Keratinocyte (primary cell): ENCODE data around the gene SLC25A13.

Source experiments
- CTCF ChIP-seq, 3 experiments: IDR thresholded peaks in 1 of 3; conservative IDR thresholded peaks in 1 of 3; optimal IDR thresholded peaks in 1 of 3; 2 replicates in 2 of 3; 3 replicates in 1 of 3; pipeline versions ENCODE3 to v1.5.1; 2011; ENCODE audit warnings: low read length in 3 of 3, mild to moderate bottlenecking in 3 of 3, moderate library complexity in 2 of 3, control low read depth in 1 of 3, inconsistent platforms in 1 of 3; ENCODE audit not compliant: insufficient read depth in 2 of 3; ENCODE audit errors: extremely low read depth in 1 of 3
- EZH2 ChIP-seq: IDR thresholded peaks from one replicate; pipeline ENCODE4 v1.6.1; 2012; ENCODE audit warnings: inconsistent platforms, mild to moderate bottlenecking, low read length, moderate library complexity

- TF ChIP-seq EZH2 = no peak
- no peak for TF ChIP-seq CTCF (optimal IDR thresholded peaks at IDR 0.05 in 1 of 3, IDR thresholded peaks at IDR 0.05 in 1 of 3, conservative IDR thresholded peaks at IDR 0.05 in 1 of 3; ENCODE audit: extremely low read depth in 1 of 3, insufficient read depth in 2 of 3, low read length in 3 of 3)
Observed at GRCh38 chr7:96250776-96251361, 71.0 kb downstream of the SLC25A13 start.
